Measurements from ENCODE around the gene BMF.

DNA sequence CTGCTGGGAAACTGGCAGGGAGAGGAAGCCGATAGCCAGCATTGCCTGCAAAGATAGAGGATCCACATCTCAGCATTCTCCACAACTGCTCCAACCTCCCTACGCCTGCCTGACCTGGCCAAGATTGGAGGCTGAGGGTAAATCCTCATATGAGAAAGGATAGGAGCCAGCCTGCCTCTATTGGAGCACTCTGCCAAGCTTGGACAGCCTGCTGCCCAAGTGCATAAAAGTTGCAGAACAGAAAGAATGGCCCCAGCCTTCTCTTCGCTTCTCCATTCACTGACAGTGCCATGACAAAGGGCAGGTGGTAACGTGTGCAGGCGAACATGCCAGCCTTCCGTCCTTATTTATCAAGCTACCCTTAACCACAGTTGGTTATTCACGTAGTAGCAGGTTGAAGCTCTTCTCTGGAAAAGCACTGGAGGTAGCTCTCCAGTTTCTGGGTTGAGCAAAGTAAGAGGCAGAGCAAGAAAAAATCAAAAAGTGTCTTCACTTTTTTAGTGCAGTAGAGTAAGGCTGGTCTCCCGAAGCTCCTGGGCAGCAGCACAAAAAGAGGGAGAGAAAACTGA, 4.3 kb downstream of the BMF start:
- TF ChIP-seq POLR2A (IDR thresholded peaks at IDR 0.05): no peak
- TF ChIP-seq, protein P1, sequence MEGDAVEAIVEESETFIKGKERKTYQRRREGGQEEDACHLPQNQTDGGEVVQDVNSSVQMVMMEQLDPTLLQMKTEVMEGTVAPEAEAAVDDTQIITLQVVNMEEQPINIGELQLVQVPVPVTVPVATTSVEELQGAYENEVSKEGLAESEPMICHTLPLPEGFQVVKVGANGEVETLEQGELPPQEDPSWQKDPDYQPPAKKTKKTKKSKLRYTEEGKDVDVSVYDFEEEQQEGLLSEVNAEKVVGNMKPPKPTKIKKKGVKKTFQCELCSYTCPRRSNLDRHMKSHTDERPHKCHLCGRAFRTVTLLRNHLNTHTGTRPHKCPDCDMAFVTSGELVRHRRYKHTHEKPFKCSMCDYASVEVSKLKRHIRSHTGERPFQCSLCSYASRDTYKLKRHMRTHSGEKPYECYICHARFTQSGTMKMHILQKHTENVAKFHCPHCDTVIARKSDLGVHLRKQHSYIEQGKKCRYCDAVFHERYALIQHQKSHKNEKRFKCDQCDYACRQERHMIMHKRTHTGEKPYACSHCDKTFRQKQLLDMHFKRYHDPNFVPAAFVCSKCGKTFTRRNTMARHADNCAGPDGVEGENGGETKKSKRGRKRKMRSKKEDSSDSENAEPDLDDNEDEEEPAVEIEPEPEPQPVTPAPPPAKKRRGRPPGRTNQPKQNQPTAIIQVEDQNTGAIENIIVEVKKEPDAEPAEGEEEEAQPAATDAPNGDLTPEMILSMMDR (IDR thresholded peaks at IDR 0.05): no peak
- no peak for TF ChIP-seq POLR2AphosphoS5 (IDR thresholded peaks at IDR 0.05)
- TF ChIP-seq EP300 (IDR thresholded peaks at IDR 0.05): no peak
